ENCODE data around the gene PTPRD.

PTPRD gene

DNA sequence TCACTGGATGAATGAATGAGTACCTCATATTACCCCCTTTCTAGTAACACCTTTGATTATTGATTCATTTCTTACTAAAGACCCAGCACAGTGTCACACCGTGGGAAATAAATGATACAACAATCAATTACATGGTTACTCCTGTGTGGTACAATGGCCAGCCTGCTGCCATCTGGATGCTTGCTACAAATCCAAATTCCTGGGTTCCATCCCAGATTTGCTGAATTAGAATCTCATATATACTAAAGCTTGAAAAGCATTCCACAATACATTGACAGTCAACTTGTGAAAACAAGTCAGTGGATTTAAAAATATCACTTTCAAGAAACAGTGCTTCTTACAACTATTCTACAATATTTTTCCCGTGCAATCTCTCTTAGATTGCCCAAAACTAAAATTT is 989.3 kb downstream of the PTPRD start:
- no peak overlapping the region for H3K4me3 ChIP-seq (ENCODE audit: low read depth, low read length)

DNA sequence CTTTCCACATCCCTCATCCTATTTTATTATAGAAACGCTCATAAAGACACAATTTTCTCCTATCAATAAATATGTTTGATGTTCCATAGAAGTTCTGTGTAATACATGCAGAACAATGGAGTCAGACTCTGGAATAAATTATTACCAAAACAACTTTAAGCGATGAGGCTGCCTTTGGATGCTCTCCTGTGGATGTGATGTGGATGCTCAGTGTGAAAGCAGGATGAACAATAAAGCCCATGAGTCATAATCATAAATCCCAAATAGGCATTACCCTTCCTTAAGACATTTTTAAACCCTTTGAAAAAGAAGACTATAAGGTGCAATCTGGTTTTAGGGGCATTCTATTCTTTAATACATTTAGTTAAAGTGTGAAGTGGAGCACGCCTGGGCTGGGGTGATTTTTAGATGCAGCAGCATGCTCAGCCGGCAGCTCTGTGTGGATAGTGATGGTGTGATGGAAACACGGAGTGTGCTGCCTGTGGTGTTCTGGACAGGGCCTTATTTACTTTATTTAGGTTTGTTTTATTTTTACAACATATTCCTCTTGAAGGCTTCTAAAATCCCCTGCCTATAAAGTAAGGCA is 991.4 kb downstream of the PTPRD start:
- TF ChIP-seq, protein P1, sequence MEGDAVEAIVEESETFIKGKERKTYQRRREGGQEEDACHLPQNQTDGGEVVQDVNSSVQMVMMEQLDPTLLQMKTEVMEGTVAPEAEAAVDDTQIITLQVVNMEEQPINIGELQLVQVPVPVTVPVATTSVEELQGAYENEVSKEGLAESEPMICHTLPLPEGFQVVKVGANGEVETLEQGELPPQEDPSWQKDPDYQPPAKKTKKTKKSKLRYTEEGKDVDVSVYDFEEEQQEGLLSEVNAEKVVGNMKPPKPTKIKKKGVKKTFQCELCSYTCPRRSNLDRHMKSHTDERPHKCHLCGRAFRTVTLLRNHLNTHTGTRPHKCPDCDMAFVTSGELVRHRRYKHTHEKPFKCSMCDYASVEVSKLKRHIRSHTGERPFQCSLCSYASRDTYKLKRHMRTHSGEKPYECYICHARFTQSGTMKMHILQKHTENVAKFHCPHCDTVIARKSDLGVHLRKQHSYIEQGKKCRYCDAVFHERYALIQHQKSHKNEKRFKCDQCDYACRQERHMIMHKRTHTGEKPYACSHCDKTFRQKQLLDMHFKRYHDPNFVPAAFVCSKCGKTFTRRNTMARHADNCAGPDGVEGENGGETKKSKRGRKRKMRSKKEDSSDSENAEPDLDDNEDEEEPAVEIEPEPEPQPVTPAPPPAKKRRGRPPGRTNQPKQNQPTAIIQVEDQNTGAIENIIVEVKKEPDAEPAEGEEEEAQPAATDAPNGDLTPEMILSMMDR (conservative IDR thresholded peaks at IDR 0.05; ENCODE audit: low read depth, low read length), result no peak
- DNase-seq (ENCODE audit: low read depth), result no peak
- H3K4me3 ChIP-seq (ENCODE audit: low read depth, low read length), result no peak overlapping the region

More for the DNA sequence above, 989.3 kb downstream of the PTPRD start:
- TF ChIP-seq, protein P1 (conservative IDR thresholded peaks at IDR 0.05; ENCODE audit: low read depth, low read length), result no peak
- no peak for DNase-seq (ENCODE audit: low read depth)

DNA sequence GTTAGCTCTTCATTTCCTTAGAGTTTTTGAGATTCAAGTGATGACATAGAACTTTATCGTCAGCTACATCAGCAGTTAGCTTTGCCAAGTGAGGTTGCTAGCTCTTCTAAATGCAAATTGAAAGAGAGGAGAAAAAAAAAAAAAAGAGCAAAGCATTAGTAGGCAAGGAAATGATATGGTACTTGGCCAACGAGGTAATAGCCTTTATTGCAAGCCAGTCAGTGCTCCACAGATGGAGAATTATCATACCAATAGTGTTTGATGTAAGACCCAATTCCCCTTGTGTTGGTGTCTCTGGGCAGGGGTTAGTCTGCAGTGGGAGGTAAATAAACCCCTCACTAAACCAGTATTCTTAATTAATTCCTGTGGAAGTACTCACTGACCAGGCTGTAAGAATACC is 992.1 kb downstream of the PTPRD start:
- TF ChIP-seq, protein P1 (conservative IDR thresholded peaks at IDR 0.05; ENCODE audit: low read depth, low read length), result no peak
- no peak overlapping the region for H3K4me3 ChIP-seq (ENCODE audit: low read depth, low read length)
- DNase-seq (ENCODE audit: low read depth), result no peak

DNA sequence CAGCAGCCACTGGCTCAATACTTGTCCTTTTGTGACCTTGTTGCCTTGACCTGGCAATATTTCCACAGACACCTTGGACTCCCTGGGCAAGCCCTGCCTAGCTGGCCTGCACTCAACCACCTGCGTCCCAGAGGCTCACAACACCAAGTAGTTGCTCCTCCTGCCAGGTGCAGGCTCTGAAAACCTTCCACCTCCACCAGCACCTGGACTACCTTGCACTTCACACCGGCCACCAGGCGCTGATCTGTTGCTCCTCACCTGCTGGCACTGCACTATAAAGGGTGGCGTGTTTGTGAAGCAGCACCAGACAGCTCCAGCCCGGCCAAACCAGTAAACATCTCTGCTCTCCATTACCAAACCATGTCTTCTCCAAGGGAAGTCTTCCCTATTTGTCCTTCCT is 997.7 kb downstream of the PTPRD start:
- no peak overlapping the region for H3K4me3 ChIP-seq (ENCODE audit: low read depth, low read length)
- DNase-seq (ENCODE audit: low read depth), result no peak
- TF ChIP-seq, protein P1 (conservative IDR thresholded peaks at IDR 0.05; ENCODE audit: low read depth, low read length), result no peak

DNA sequence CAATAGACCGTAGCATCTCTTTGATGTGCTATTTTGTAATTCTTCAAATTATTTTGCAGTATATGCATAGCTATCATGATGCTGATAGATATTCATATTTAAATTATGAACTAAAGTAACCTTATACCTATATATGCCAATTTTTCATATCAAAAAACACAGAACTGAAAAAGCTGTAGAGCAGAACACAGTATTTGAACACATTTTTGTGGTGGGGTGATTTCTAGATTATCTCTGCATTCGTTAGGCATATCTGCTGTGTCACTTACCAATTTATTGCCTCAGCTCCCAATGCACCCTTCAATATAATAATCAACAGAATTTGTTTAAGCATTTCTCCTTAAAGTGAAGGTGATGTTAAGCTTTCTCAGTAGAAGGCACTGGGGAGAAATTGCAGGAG is 998.2 kb downstream of the PTPRD start:
- no peak for DNase-seq (ENCODE audit: low read depth)
- H3K4me3 ChIP-seq (ENCODE audit: low read depth, low read length), result no peak overlapping the region
- TF ChIP-seq, protein P1 (conservative IDR thresholded peaks at IDR 0.05; ENCODE audit: low read depth, low read length), result no peak

DNA sequence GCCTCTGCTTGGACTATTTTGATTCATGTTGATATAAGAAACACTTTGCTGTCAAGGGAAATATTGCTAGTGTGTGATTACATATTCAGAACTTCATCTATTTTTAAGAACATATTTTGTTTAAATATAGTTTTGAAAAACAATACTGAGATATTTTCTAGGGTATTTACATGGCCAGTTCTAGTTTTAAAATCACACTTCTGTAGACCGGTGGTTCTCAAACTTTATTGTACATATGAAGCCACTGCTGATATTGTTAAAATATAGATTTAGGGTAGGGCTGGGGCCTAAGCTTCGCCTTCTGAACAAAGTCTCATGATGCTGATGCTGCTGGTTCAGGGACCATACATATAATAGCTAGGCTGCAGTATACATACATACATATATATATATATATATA is 1000.0 kb downstream of the PTPRD start:
- H3K4me3 ChIP-seq (ENCODE audit: low read depth, low read length), result no peak overlapping the region
- no peak for DNase-seq (ENCODE audit: low read depth)
- TF ChIP-seq, protein P1 (conservative IDR thresholded peaks at IDR 0.05; ENCODE audit: low read depth, low read length), result no peak

DNA sequence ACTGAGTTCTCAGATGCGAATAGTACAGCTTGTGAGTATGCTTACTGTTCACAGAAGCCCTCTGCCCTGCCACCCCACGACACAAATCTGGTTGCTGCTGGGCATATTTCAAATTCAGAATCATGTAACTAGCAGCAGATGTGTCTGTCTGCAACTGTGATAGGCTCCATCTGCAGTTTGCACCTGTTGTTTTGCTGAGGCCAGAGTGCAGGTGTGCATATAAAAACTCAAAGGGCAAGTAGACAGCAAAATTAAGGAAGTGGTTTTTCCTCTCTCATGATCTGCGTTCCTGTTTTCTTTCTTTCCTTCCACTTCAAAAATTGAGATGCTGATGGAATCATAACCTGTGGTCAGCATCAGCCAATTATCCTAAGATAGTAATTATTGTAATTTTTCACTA is 1000.5 kb downstream of the PTPRD start:
- H3K4me3 ChIP-seq (ENCODE audit: low read depth, low read length), result no peak overlapping the region
- DNase-seq (ENCODE audit: low read depth), result no peak
- TF ChIP-seq, protein P1 (conservative IDR thresholded peaks at IDR 0.05; ENCODE audit: low read depth, low read length), result no peak

Measured in choroid plexus epithelial cell (primary cell).